CD4-positive, alpha-beta T cell (primary cell): Measurements from ENCODE around the gene PRKRA. TPM values are rescaled to one million over a fixed set of nuclear protein-coding genes. Genes with fewer than 3 reads are reported as not detected.

ENCODE experiments used
- ATAC-seq: fragments of 200-7000 bp; cut with Tn5 transposase; one replicate; pipeline ENCODE4 v1.10.0; 2022; ENCODE audit warnings: mild to moderate bottlenecking; ENCODE audit not compliant: poor library complexity
- CTCF ChIA-PET: fragments of 350-600 bp; sonication (Branson Sonifier 250); formaldehyde crosslinking; loops from one replicate; lab custom pipeline; 2021; ENCODE audit warnings: antibody characterized with exemption, inconsistent platforms; lab: Charles Lee
- POLR2A ChIA-PET: fragments of 350-600 bp; sonication (Branson Sonifier 250); formaldehyde crosslinking; loops from one replicate; lab custom pipeline; 2021; ENCODE audit warnings: antibody characterized with exemption, inconsistent platforms; lab: Charles Lee
- DNase-seq, 14 experiments: peaks; one replicate each; pipeline ENCODE4 v3.0.0-alpha.2; 2013 to 2020; ENCODE audit warnings: mixed read lengths in 2 of 14
- H3K27ac ChIP-seq, 2 donors: one replicate each; pipeline versions ENCODE4 v1.5.1 to v1.7.0; 2013; ENCODE audit warnings: low read length in 2 of 2, low read depth in 1 of 2, mild to moderate bottlenecking in 1 of 2
- H3K27me3 ChIP-seq, 2 experiments: 1 replicate in 1 of 2; 2 replicates in 1 of 2; pipeline versions ENCODE4 v1.6.1 to v1.7.0; 2013; ENCODE audit warnings: low read length in 2 of 2, control low read depth in 1 of 2, mild to moderate bottlenecking in 1 of 2, moderate library complexity in 1 of 2; ENCODE audit not compliant: insufficient read depth in 2 of 2, control insufficient read depth in 1 of 2
- H3K36me3 ChIP-seq: one replicate; pipeline ENCODE4 v1.6.1; 2013; ENCODE audit warnings: low read length, control low read depth; ENCODE audit not compliant: insufficient read depth
- H3K4me1 ChIP-seq: one replicate; pipeline ENCODE4 v1.6.1; 2013; ENCODE audit warnings: low read length, control low read depth; ENCODE audit not compliant: insufficient read depth
- H3K4me3 ChIP-seq: one replicate; pipeline ENCODE4 v1.5.1; 2013; ENCODE audit warnings: mild to moderate bottlenecking, low read length, moderate library complexity
- H3K9me3 ChIP-seq, 2 experiments: 1 replicate in 1 of 2; 2 replicates in 1 of 2; pipeline versions ENCODE4 v1.6.1 to v1.7.0; 2013; ENCODE audit warnings: low read length in 2 of 2, mild to moderate bottlenecking in 2 of 2, control low read depth in 1 of 2, moderate library complexity in 1 of 2; ENCODE audit not compliant: control insufficient read depth in 1 of 2, insufficient read depth in 1 of 2
- H3K27ac Mint-ChIP-seq: one replicate; pipeline ENCODE4 v1.8.0; 2020; ENCODE audit warnings: mixed read lengths
- H3K27me3 Mint-ChIP-seq: one replicate; pipeline ENCODE4 v1.8.0; 2021; ENCODE audit warnings: mixed read lengths
- H3K36me3 Mint-ChIP-seq: one replicate; pipeline ENCODE4 v1.8.0; 2021; ENCODE audit warnings: low read depth, mixed read lengths
- H3K4me1 Mint-ChIP-seq: one replicate; pipeline ENCODE4 v1.8.0; 2021; ENCODE audit warnings: low read depth, mixed read lengths
- H3K4me3 Mint-ChIP-seq: one replicate; pipeline ENCODE4 v1.8.0; 2020; ENCODE audit warnings: mild to moderate bottlenecking, mixed read lengths
- H3K9me3 Mint-ChIP-seq: one replicate; pipeline ENCODE4 v1.8.0; 2020; ENCODE audit warnings: mixed read lengths
- CTCF ChIP-seq: fragments of 200-600 bp; IDR thresholded peaks from one replicate; pipeline ENCODE4 v1.8.0; 2022; ENCODE audit warnings: antibody characterized with exemption, mild to moderate bottlenecking
- intact Hi-C, 2 experiments: fragments of 100-400 bp; cut with DNase I in 1 of 2; cut with micrococcal nuclease in 1 of 2; formaldehyde crosslinking; loops; one replicate each; pipeline versions ENCODE4 v1.15.1 to v1.9.0; 2023 to 2025; cut with DNase I, micrococcal nuclease
- total RNA-seq, 174 experiments: library from RNA in 2 of 174; stranded (reverse) in 2 of 174; gene quantifications; one replicate each; pipeline ENCODE4 v1.2.3 and lab custom pipeline; 2021 to 2026

Gene PRKRA
- total RNA-seq, 2 experiments from 2014 or later, result 118 to 120 TPM

- POLR2A ChIA-PET, result no interaction called here
- H3K36me3 Mint-ChIP-seq, result peaks cover 4% of the 10 kb centered on the region
- H3K4me1 ChIP-seq, result no peaks in the 10 kb centered on the region
- no peak overlapping the region for H3K4me3 ChIP-seq
- CTCF ChIA-PET, result interaction anchor here (1.5 kb wide), 1 partner anchor 27 kb away, joined by 3 read pairs; no protein-coding TSS in a partner anchor
- DNase-seq (no peak), ATAC-seq (no peak)
- intact Hi-C loops, result no loop called here
- no peaks in the 10 kb centered on the region for H3K27me3 ChIP-seq
- H3K9me3 ChIP-seq, result no peaks in the 10 kb centered on the region
- H3K4me1 Mint-ChIP-seq, result no peaks in the 10 kb centered on the region
- no peak overlapping the region for H3K27ac ChIP-seq
- H3K36me3 ChIP-seq, result no peaks in the 10 kb centered on the region
- no peak for TF ChIP-seq CTCF
- no peak overlapping the region for H3K4me3 Mint-ChIP-seq
- H3K27me3 Mint-ChIP-seq, result no peaks in the 10 kb centered on the region
- H3K9me3 Mint-ChIP-seq, result no peaks in the 10 kb centered on the region
- H3K27ac Mint-ChIP-seq, result no peak overlapping the region
Measured at GRCh38 chr2:178469219-178469849, 18.4 kb upstream of the PRKRA start.

GRCh38 chr2:178457390-178457886 is 6.5 kb upstream of the PRKRA start:
- Mint-ChIP-seq H3K9me3 (no peaks in the 10 kb centered on the region), H3K27ac (no peak overlapping the region), H3K36me3 (no peaks in the 10 kb centered on the region), H3K4me3 (no peak overlapping the region), H3K4me1 (no peaks in the 10 kb centered on the region), H3K27me3 (no peaks in the 10 kb centered on the region)
- no peak for DNase-seq
- ChIA-PET POLR2A (no interaction called here), CTCF (interaction anchor here (0.9 kb wide), 1 partner anchor 10 kb away, joined by 3 read pairs; no protein-coding TSS in a partner anchor)
- Histone ChIP-seq H3K27me3 (no peaks in the 10 kb centered on the region), H3K4me3 (no peak overlapping the region), H3K27ac (no peak overlapping the region), H3K36me3 (no peaks in the 10 kb centered on the region), H3K4me1 (no peaks in the 10 kb centered on the region), H3K9me3 (no peaks in the 10 kb centered on the region)
- no peak for TF ChIP-seq CTCF
- intact Hi-C loops, result no loop called here
- ATAC-seq, result no peak

DNA sequence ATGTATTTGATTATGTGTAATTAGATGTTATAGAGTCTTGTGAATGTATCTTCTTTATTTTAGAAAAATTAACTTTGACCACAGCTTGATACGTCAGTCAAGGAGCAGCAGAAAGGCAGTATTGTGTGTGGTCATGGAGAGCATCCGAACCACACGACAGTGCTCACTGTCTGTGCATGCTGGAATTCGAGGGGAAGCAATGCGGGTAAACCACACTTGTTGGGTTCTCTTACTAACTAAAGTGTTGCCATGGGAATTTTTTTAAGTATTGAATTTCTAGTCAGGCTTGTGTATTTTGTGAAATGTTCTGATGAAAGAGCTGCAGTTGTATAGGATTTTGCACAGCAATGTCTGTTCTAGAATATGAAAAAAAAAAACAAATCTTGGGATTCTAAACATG is 5.0 kb upstream of the PRKRA start:
- H3K9me3 ChIP-seq, result no peaks in the 10 kb centered on the region
- H3K4me3 ChIP-seq, result no peak overlapping the region
- no peaks in the 10 kb centered on the region for H3K27me3 ChIP-seq
- Mint-ChIP-seq H3K4me1 (peaks cover 4% of the 10 kb centered on the region), H3K27ac (no peak overlapping the region), H3K9me3 (no peaks in the 10 kb centered on the region), H3K4me3 (no peak overlapping the region), H3K27me3 (no peaks in the 10 kb centered on the region), H3K36me3 (no peaks in the 10 kb centered on the region)
- ChIA-PET CTCF (interaction anchor here (0.6 kb wide), 1 partner anchor 38 kb away, joined by 3 read pairs; no protein-coding TSS in a partner anchor), POLR2A (no interaction called here)
- H3K4me1 ChIP-seq, result peaks cover 8% of the 10 kb centered on the region
- no peak for DNase-seq
- H3K36me3 ChIP-seq, result no peaks in the 10 kb centered on the region
- no peak for ATAC-seq
- no peak overlapping the region for H3K27ac ChIP-seq
- TF ChIP-seq CTCF, result no peak
- intact Hi-C loops, result no loop called here
